Measurements from ENCODE around the gene WNK2. TPM values are rescaled to one million over a fixed set of nuclear protein-coding genes. Genes with fewer than 3 reads are reported as not detected.

The WNK2 gene
- total and polyA plus RNA-seq, 7 experiments from 2014 or later: 0.32 to 0.83 (median 0.46) TPM; not detected in 3

- H3K27me3 ChIP-seq (ENCODE audit: control insufficient read depth in 2 of 2, insufficient read depth in 2 of 2, low read length in 2 of 2): no peaks in the 10 kb centered on the region
- H3K4me1 ChIP-seq (ENCODE audit: control insufficient read depth in 2 of 2, insufficient read depth in 2 of 2, low read length in 2 of 2): peaks cover 0 to 12% of the 10 kb centered on the region in 2 donors
- Mint-ChIP-seq H3K36me3 (no peaks in the 10 kb centered on the region), H3K27me3 (peaks cover 0 to 6% (median 0%) of the 10 kb centered on the region in 5 donors), H3K4me3 (no peak overlapping the region), H3K27ac (peak overlapping the region in 4 of 9 donors; percentile 12 to 66 (median 60)), H3K9me3 (no peaks in the 10 kb centered on the region), H3K4me1 (peaks cover 0 to 33% (median 16%) of the 10 kb centered on the region in 7 donors)
- intact Hi-C loops (cut with micrococcal nuclease): no loop called here
- DNase-seq (no peak), ATAC-seq (no peak)
- POLR2A ChIA-PET: no interaction called here
- H3K9me3 ChIP-seq (ENCODE audit: control insufficient read depth in 2 of 3, low read length in 3 of 3): peaks cover 0 to 4% (median 0%) of the 10 kb centered on the region in 3 experiments
- no peak overlapping the region for H3K27ac ChIP-seq (ENCODE audit: low read depth, low read length)
- H3K4me3 ChIP-seq (ENCODE audit: low read length): no peak overlapping the region
- H3K36me3 ChIP-seq (ENCODE audit: control insufficient read depth in 2 of 3, insufficient read depth in 3 of 3, low read length in 3 of 3): no peaks in the 10 kb centered on the region
- CTCF ChIA-PET: no interaction called here
These were observed 113.9 kb downstream of the WNK2 start for GRCh38 chr9:93297659-93298497.

GRCh38 chr9:93298498-93299417 lies 114.8 kb downstream of the WNK2 start:
- no peak overlapping the region for H3K27ac ChIP-seq (ENCODE audit: low read depth, low read length)
- peaks cover 0 to 12% of the 10 kb centered on the region in 2 donors for H3K4me1 ChIP-seq (ENCODE audit: control insufficient read depth in 2 of 2, insufficient read depth in 2 of 2, low read length in 2 of 2)
- H3K4me3 ChIP-seq (ENCODE audit: low read length): no peak overlapping the region
- POLR2A ChIA-PET: interaction anchor here (0.6 kb wide), 1 partner anchor 753 kb away, joined by 4 read pairs; no protein-coding TSS in a partner anchor
- peaks cover 0 to 3% (median 0%) of the 10 kb centered on the region in 5 donors for H3K27me3 Mint-ChIP-seq
- peaks cover 0 to 30% (median 15%) of the 10 kb centered on the region in 7 donors for H3K4me1 Mint-ChIP-seq
- H3K27ac Mint-ChIP-seq: peak overlapping the region in 2 of 9 donors; percentile 12 to 66
- no peak for DNase-seq
- intact Hi-C loops (cut with micrococcal nuclease): no loop called here
- CTCF ChIA-PET: no interaction called here
- no peaks in the 10 kb centered on the region for H3K36me3 Mint-ChIP-seq
- peaks cover 0 to 4% (median 0%) of the 10 kb centered on the region in 3 experiments for H3K9me3 ChIP-seq (ENCODE audit: control insufficient read depth in 2 of 3, low read length in 3 of 3)
- no peaks in the 10 kb centered on the region for H3K9me3 Mint-ChIP-seq
- no peaks in the 10 kb centered on the region for H3K36me3 ChIP-seq (ENCODE audit: control insufficient read depth in 2 of 3, insufficient read depth in 3 of 3, low read length in 3 of 3)
- ATAC-seq: no peak
- H3K4me3 Mint-ChIP-seq: no peak overlapping the region
- no peaks in the 10 kb centered on the region for H3K27me3 ChIP-seq (ENCODE audit: control insufficient read depth in 2 of 2, insufficient read depth in 2 of 2, low read length in 2 of 2)

- Histone ChIP-seq H3K4me1 (ENCODE audit: control insufficient read depth in 2 of 2, insufficient read depth in 2 of 2, low read length in 2 of 2) (peaks cover 0 to 11% of the 10 kb centered on the region in 2 donors), H3K36me3 (ENCODE audit: control insufficient read depth in 2 of 3, insufficient read depth in 3 of 3, low read length in 3 of 3) (no peaks in the 10 kb centered on the region), H3K9me3 (ENCODE audit: control insufficient read depth in 2 of 3, low read length in 3 of 3) (peaks cover 0 to 4% (median 0%) of the 10 kb centered on the region in 3 experiments), H3K4me3 (ENCODE audit: low read length) (no peak overlapping the region), H3K27ac (ENCODE audit: low read depth, low read length) (no peak overlapping the region), H3K27me3 (ENCODE audit: control insufficient read depth in 2 of 2, insufficient read depth in 2 of 2, low read length in 2 of 2) (no peaks in the 10 kb centered on the region)
- Mint-ChIP-seq H3K4me1 (peaks cover 0 to 22% (median 10%) of the 10 kb centered on the region in 7 donors), H3K9me3 (no peaks in the 10 kb centered on the region), H3K36me3 (no peaks in the 10 kb centered on the region), H3K27ac (peak overlapping the region in 2 of 9 donors; percentile 58 to 65), H3K4me3 (no peak overlapping the region), H3K27me3 (no peaks in the 10 kb centered on the region)
- intact Hi-C loops (cut with micrococcal nuclease): loop anchor here in 1 of 2 donors (5.0 kb wide), 1 partner anchor 297 kb away; no protein-coding TSS in a partner anchor
- DNase-seq (no peak), ATAC-seq (no peak)
- ChIA-PET CTCF (no interaction called here), POLR2A (interaction anchor here (0.6 kb wide), 1 partner anchor 754 kb away, joined by 4 read pairs; no protein-coding TSS in a partner anchor)
These were observed 115.7 kb downstream of the WNK2 start for GRCh38 chr9:93299418-93300174.

- ChIA-PET POLR2A (no interaction called here), CTCF (no interaction called here)
- Histone ChIP-seq H3K4me1 (ENCODE audit: control insufficient read depth in 2 of 2, insufficient read depth in 2 of 2, low read length in 2 of 2) (peaks cover 0 to 5% of the 10 kb centered on the region in 2 donors), H3K27me3 (ENCODE audit: control insufficient read depth in 2 of 2, insufficient read depth in 2 of 2, low read length in 2 of 2) (no peaks in the 10 kb centered on the region), H3K27ac (ENCODE audit: low read depth, low read length) (no peak overlapping the region), H3K36me3 (ENCODE audit: control insufficient read depth in 2 of 3, insufficient read depth in 3 of 3, low read length in 3 of 3) (no peaks in the 10 kb centered on the region), H3K9me3 (ENCODE audit: control insufficient read depth in 2 of 3, low read length in 3 of 3) (peaks cover 0 to 4% (median 0%) of the 10 kb centered on the region in 3 experiments), H3K4me3 (ENCODE audit: low read length) (no peak overlapping the region)
- H3K27ac Mint-ChIP-seq: peak overlapping the region in 1 of 9 donors; percentile 58
- DNase-seq (no peak), ATAC-seq (no peak)
- H3K4me1 Mint-ChIP-seq: peaks cover 0 to 20% (median 10%) of the 10 kb centered on the region in 7 donors
- H3K36me3 Mint-ChIP-seq: no peaks in the 10 kb centered on the region
- H3K9me3 Mint-ChIP-seq: no peaks in the 10 kb centered on the region
- H3K27me3 Mint-ChIP-seq: no peaks in the 10 kb centered on the region
- intact Hi-C loops (cut with micrococcal nuclease): loop anchor here in 1 of 2 donors (5.0 kb wide), 1 partner anchor 298 kb away; no protein-coding TSS in a partner anchor
- H3K4me3 Mint-ChIP-seq: no peak overlapping the region
These were observed 116.2 kb downstream of the WNK2 start for GRCh38 chr9:93300175-93300572.

GRCh38 chr9:93300585-93301081 lies 116.7 kb downstream of the WNK2 start:
- no peaks in the 10 kb centered on the region for H3K9me3 Mint-ChIP-seq
- intact Hi-C loops (cut with micrococcal nuclease): loop anchor here in 1 of 2 donors (5.0 kb wide), 1 partner anchor 298 kb away; no protein-coding TSS in a partner anchor
- ATAC-seq: no peak
- Histone ChIP-seq H3K27ac (ENCODE audit: low read depth, low read length) (no peak overlapping the region), H3K27me3 (ENCODE audit: control insufficient read depth in 2 of 2, insufficient read depth in 2 of 2, low read length in 2 of 2) (no peaks in the 10 kb centered on the region), H3K36me3 (ENCODE audit: control insufficient read depth in 2 of 3, insufficient read depth in 3 of 3, low read length in 3 of 3) (no peaks in the 10 kb centered on the region), H3K4me3 (ENCODE audit: low read length) (no peak overlapping the region), H3K9me3 (ENCODE audit: control insufficient read depth in 2 of 3, low read length in 3 of 3) (peaks cover 0 to 4% (median 0%) of the 10 kb centered on the region in 3 experiments), H3K4me1 (ENCODE audit: control insufficient read depth in 2 of 2, insufficient read depth in 2 of 2, low read length in 2 of 2) (peaks cover 0 to 1% of the 10 kb centered on the region in 2 donors)
- H3K27ac Mint-ChIP-seq: peak overlapping the region in 2 of 9 donors; percentile 58 to 66
- POLR2A ChIA-PET: no interaction called here
- no peaks in the 10 kb centered on the region for H3K27me3 Mint-ChIP-seq
- peaks cover 0 to 20% (median 10%) of the 10 kb centered on the region in 7 donors for H3K4me1 Mint-ChIP-seq
- no peaks in the 10 kb centered on the region for H3K36me3 Mint-ChIP-seq
- CTCF ChIA-PET: no interaction called here
- DNase-seq: no peak
- H3K4me3 Mint-ChIP-seq: no peak overlapping the region

Measured in naive thymus-derived CD4-positive, alpha-beta T cell (primary cell).